Measurements from ENCODE around the gene MYO6.
"Not testable (repeated sequence)": the region's sequence is repeated elsewhere in the genome, so short reads cannot be mapped to it uniquely, and the experiment has no call there.

The MYO6 gene

DNA sequence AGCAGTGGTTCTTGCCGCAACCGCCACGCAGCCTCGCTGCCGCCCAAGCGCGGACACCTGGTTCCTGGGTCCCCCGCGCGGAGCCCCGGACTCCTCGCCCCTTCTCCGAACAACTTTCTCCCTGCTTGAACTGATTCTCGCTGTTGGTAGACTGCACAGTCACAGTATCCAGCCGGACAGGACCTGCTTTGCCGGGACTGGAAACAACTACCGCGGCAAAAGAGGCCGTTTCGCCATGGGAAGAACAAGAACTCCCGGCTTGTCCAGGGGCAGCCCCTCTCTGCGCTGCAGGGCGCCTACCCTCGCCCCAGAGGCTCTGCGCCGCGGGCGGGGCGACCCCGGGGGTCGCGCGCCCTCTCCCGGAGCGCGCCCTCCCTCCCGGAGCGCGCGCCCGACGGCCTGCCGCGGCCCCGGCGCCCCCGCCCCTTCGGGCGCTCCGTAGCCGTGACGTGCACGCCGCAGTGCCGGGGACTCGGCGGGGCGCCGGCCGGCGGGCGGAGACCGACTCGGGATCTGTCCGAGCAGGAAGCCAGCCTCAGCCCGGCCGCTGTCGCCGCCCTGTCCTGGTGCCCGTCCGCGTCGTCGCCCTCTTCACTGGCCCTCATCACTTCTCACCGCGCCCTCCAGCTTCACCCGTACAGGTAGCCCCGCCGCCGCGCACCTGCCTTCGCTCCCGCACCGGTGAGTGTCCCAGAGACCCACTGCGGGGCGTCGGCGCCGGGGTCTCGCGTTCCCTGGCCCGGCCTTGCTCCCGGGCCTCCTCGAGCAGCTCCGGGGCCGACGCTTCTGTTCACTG is at the start of gene MYO6:
Gene MYO6 (plus strand): TSS at position 497 of the 796 bp plus-strand sequence. CDS start 68,309 bp downstream, outside the sequence.
- Histone ChIP-seq H3K36me3 (replicated peaks) (no peaks in the 10 kb centered on the region), H3K4me3 (peak within 1 kb of the TSS; percentile 89), H3K9me3 (no peaks in the 10 kb centered on the region), H3K27me3 (ENCODE audit: low read depth) (no peaks in the 10 kb centered on the region; the same call in 1 of the 2 replicates), H3K4me1 (peaks cover 7% of the 10 kb centered on the region)
- DNase-seq (ENCODE audit: low spot score in 2 of 2): peak; percentile 54 to 79
- in situ Hi-C loops (cut with MboI; ENCODE audit: low sequenced_read_pairs): no loop called here

DNA sequence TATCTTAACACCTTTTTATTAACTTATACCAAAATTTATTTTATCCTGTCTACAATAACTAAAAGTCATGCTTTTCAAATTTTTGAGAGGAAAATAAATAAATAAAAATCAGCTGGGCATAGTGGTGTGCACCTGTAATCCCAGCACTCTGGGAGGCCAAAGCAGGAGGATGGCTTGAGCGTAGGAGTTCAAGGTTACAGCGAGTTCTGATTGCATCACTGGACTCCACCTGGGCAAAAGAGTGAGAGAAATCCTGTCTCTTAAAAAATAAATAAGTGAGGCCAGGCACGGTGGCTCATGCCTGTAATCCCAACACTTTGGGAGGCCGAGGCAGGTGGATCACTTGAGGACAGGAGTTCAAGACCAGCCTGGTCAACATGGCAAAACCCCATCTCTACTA is 40.7 kb upstream of the MYO6 start:
- H3K27me3 ChIP-seq (ENCODE audit: low read depth); H3K4me1 ChIP-seq; H3K9me3 ChIP-seq; DNase-seq (ENCODE audit: low spot score in 2 of 2); H3K4me3 ChIP-seq; in situ Hi-C loops (cut with MboI; ENCODE audit: low sequenced_read_pairs): not testable (repeated sequence)
- H3K36me3 ChIP-seq (replicated peaks): peaks cover 17% of the 10 kb centered on the region

DNA sequence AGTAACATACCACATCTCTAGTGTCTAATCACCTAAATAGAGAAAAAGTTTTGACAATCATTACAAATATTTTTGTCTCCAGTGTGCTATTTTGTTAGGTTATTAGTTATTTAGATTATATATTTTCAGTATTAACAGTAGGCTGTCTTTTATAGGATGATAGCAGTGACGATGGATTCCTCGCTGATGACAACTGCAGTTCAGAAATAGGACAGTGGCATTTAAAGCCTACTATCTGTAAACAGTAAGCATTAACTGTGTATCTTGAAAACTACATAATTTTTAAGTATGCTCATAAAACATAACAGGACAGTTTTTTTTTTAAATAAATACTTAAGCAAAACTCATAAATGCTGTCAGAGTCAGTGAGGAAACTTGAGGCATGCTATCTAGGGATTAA is 37.9 kb upstream of the MYO6 start:
- Histone ChIP-seq H3K4me1 (no peaks in the 10 kb centered on the region), H3K27me3 (ENCODE audit: low read depth) (no peaks in the 10 kb centered on the region), H3K36me3 (replicated peaks) (peaks cover 24% of the 10 kb centered on the region), H3K4me3 (no peak overlapping the region), H3K9me3 (no peaks in the 10 kb centered on the region)
- in situ Hi-C loops (cut with MboI; ENCODE audit: low sequenced_read_pairs): no loop called here
- DNase-seq (ENCODE audit: low spot score in 2 of 2): no peak

DNA sequence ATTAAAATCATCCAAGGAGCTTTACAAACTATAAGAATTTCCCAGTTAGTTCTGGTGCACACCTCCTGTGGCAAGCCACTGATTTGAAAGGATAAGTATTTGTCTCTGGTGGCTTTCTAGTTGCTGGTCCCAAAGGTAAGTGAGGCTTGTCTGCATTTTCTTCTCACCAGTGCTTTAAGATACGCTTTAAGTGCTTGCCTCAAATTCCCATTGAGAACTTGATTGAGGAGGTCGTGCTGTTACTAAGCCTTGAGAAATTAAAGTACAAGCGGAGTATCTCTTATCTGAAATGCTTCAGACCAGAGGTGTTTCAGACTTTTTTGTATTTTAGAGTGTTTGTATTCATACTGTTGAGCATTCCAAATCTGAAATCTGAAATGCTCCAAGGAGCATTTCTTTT is 29.9 kb upstream of the MYO6 start:
- H3K4me1 ChIP-seq: no peaks in the 10 kb centered on the region
- no peak overlapping the region for H3K4me3 ChIP-seq
- DNase-seq (ENCODE audit: low spot score in 2 of 2): no peak
- peaks cover 12% of the 10 kb centered on the region; the same call in 1 of the 2 replicates for H3K36me3 ChIP-seq (replicated peaks)
- no peaks in the 10 kb centered on the region for H3K9me3 ChIP-seq
- in situ Hi-C loops (cut with MboI; ENCODE audit: low sequenced_read_pairs): no loop called here
- H3K27me3 ChIP-seq (ENCODE audit: low read depth): no peaks in the 10 kb centered on the region

DNA sequence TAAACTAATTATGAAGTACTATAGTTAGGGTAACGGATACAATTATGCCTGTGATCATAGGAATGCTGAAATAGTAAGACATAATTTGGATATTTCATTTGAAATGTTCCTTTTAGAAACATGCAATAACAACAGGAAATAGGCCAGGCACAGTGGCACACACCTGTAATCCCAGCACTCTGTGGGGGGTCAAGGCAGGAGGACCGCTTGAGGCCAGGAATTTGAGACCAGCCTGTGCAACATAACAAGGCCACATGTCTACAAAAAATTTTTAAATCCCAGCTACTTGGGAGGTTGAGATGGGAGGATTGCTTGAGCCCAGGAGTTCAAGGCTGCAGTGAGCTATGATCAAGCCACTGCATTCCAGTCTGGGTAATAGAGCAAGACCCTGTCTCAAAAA is 25.7 kb upstream of the MYO6 start:
- no peak for DNase-seq (ENCODE audit: low spot score in 2 of 2)
- H3K27me3 ChIP-seq (ENCODE audit: low read depth): no peaks in the 10 kb centered on the region
- H3K9me3 ChIP-seq: no peaks in the 10 kb centered on the region
- in situ Hi-C loops (cut with MboI; ENCODE audit: low sequenced_read_pairs): no loop called here
- no peaks in the 10 kb centered on the region for H3K36me3 ChIP-seq (replicated peaks)
- no peak overlapping the region for H3K4me3 ChIP-seq
- no peaks in the 10 kb centered on the region for H3K4me1 ChIP-seq

DNA sequence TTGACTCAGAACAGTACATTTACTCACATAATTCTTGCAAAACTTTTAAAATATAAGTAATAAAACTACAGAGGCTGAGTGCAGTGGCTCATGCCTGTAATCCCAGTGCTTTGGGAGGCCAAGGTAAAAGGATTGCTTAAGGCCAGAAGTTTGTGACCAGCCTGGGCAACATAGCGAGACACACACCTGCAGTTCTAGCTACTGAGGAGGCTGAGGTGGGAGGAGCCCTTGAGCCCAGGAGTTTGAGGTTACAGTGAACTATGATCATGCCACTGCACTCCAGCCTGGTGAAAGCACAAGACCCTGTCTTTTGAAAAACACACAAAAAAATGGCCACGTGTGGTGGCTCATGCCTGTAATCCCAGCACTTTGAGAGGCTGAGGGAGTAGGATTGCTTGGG is 21.8 kb upstream of the MYO6 start:
- Histone ChIP-seq H3K4me3 (no peak overlapping the region), H3K27me3 (ENCODE audit: low read depth) (no peaks in the 10 kb centered on the region), H3K9me3 (no peaks in the 10 kb centered on the region), H3K36me3 (replicated peaks) (no peaks in the 10 kb centered on the region), H3K4me1 (no peaks in the 10 kb centered on the region)
- DNase-seq (ENCODE audit: low spot score in 2 of 2): no peak
- in situ Hi-C loops (cut with MboI; ENCODE audit: low sequenced_read_pairs): no loop called here

GRCh38 chr6:75731029-75731428 is 18.0 kb upstream of the MYO6 start:
- H3K27me3 ChIP-seq (ENCODE audit: low read depth); H3K36me3 ChIP-seq (replicated peaks); in situ Hi-C loops (cut with MboI; ENCODE audit: low sequenced_read_pairs); H3K9me3 ChIP-seq; H3K4me3 ChIP-seq; H3K4me1 ChIP-seq; DNase-seq (ENCODE audit: low spot score in 2 of 2): not testable (repeated sequence)

DNA sequence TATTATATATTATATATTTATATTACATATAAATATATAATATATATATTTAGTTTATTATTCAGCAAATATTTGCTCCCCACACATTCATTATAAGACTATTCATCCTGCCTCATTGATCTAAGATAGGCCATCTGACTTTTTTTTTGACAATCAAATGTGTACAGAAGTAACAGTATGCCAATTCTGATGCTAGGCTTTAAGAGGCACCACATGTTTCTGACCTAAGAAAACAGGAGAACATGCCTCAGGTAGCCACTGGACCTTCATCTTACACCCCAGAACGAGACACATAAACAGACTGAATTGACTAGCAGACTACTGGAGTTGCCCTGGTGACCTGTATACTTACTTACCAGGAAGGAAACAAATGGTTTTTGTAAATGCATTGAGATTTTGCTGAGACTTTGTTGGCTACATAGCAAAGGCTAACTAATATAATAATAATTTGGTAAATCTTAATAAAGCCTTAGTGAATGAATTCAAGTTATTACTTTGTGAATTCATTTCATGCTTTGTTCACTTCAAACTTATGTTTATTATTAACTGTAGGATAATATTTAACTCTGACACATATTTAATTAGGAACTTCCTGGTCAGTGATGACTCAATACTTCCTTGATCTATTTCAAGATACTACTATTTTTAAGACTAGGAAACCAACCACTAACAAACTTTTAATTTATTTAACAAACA is 13.4 kb upstream of the MYO6 start:
- in situ Hi-C loops (cut with MboI; ENCODE audit: low sequenced_read_pairs): no loop called here
- no peak for DNase-seq (ENCODE audit: low spot score in 2 of 2)
- Histone ChIP-seq H3K9me3 (no peaks in the 10 kb centered on the region), H3K27me3 (ENCODE audit: low read depth) (no peaks in the 10 kb centered on the region), H3K4me1 (no peaks in the 10 kb centered on the region), H3K36me3 (replicated peaks) (no peaks in the 10 kb centered on the region), H3K4me3 (no peak overlapping the region)

DNA sequence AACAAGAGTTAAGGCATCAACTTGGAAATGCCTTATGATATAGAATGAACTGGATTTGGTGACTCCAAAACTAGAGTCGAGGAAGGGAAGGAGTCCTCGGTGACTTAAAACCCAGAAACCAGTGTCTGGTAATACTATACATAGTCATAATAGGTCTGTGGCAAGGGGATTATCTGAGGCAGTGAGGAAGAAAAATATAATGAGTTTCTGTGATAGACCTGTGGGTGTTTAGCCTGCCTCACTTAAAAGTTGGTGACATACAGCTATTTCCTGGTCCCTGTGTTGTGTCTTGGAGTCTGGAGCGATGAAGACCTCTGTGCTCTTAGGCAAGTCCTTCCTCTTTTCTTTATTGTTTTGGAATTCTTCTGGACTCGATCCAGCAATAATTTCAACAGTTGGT is 5.1 kb upstream of the MYO6 start:
- Histone ChIP-seq H3K36me3 (replicated peaks) (no peaks in the 10 kb centered on the region), H3K9me3 (no peaks in the 10 kb centered on the region), H3K4me1 (peaks cover 5% of the 10 kb centered on the region), H3K4me3 (no peak overlapping the region), H3K27me3 (ENCODE audit: low read depth) (no peaks in the 10 kb centered on the region)
- in situ Hi-C loops (cut with MboI; ENCODE audit: low sequenced_read_pairs): no loop called here
- DNase-seq (ENCODE audit: low spot score in 2 of 2): no peak

DNA sequence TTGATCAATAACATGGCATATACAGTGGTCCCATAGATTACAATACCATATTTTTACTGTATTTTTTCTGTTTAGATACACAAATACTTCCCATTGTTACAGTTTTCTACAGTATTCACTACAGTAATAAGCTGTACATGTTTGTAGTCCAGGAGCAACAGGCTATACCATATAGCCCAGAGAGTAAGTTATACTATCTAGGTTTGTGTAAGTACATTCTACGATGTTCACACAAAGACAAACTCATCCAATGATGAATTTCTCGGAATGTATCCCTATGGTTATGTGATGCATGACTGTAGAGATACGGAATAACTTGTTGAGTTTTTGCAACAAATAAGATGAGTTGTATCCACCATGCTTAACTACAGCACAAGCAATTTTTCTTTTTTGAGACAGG is 3.6 kb upstream of the MYO6 start:
- no peaks in the 10 kb centered on the region for H3K9me3 ChIP-seq
- peaks cover 7% of the 10 kb centered on the region for H3K4me1 ChIP-seq
- in situ Hi-C loops (cut with MboI; ENCODE audit: low sequenced_read_pairs): no loop called here
- no peaks in the 10 kb centered on the region; the same call in 1 of the 2 replicates for H3K27me3 ChIP-seq (ENCODE audit: low read depth)
- DNase-seq (ENCODE audit: low spot score in 2 of 2): no peak
- no peaks in the 10 kb centered on the region for H3K36me3 ChIP-seq (replicated peaks)
- H3K4me3 ChIP-seq: no peak overlapping the region

DNA sequence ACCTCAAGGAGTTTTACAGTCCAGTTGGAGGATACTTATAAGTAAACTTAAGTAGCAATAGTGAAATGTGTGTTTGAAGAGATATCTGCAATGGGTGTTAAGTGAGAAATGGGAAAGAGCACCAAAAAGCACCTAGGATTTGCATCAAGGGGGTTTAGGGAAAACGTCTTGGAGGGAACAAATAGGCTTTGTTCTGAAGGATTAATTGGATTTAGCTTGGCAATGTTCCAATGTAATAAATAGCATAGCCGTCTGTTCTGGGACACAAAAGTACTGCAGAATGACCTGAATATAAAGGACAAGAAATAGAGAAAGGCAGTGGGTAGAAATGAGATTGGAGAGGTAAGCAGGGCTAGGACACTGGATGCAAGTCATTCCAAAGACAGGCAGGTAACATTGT is 2.8 kb upstream of the MYO6 start:
- no peaks in the 10 kb centered on the region for H3K36me3 ChIP-seq (replicated peaks)
- DNase-seq (ENCODE audit: low spot score in 2 of 2): peak in 1 of 2 experiments; percentile 47
- H3K4me1 ChIP-seq: peaks cover 7% of the 10 kb centered on the region
- H3K27me3 ChIP-seq (ENCODE audit: low read depth): no peaks in the 10 kb centered on the region; the same call in 1 of the 2 replicates
- no peak overlapping the region for H3K4me3 ChIP-seq
- no peaks in the 10 kb centered on the region for H3K9me3 ChIP-seq
- in situ Hi-C loops (cut with MboI; ENCODE audit: low sequenced_read_pairs): no loop called here

DNA sequence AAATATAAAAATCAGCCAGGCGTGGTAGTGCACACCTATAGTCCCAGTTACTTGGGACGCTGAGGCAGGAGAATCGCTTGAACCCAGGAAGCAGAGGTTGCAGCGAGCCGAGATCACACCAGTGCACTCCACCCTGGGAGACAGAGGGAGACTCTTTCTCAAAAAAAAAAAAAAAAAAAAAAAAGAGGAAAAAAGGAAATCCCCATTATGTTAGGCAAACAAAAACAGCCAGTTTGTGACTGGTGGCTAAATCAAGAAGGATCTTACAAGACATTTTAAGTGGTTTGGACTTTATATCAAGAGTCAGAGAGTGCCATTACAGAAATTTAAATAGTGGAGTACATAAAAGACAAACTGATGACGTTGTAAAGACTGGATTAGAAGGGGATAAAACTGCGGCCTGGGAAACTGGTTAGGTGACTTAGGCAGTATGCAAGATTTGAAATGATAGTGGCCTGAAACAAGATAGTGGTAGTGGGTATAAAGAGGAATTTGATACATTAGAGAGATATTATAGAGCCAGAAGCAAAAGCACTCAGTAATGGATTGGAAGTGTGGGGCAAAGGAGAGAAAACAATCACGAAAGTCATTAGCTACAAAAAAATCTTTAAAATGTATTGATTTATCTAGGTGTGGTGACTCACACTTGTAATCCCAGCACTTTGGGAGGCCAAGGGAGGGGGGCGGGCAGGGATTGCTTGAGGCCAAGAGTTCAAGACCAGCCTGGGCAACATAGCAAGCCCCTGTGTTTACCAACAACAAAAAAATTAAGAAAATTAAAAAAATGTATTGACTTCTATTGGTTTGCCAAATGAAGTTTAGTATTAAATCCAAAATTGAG is 1.7 kb upstream of the MYO6 start:
- no peak for DNase-seq (ENCODE audit: low spot score in 2 of 2)
- Histone ChIP-seq H3K4me3 (no peak overlapping the region), H3K36me3 (replicated peaks) (no peaks in the 10 kb centered on the region), H3K27me3 (ENCODE audit: low read depth) (no peaks in the 10 kb centered on the region; the same call in 1 of the 2 replicates), H3K9me3 (no peaks in the 10 kb centered on the region), H3K4me1 (peaks cover 7% of the 10 kb centered on the region)
- in situ Hi-C loops (cut with MboI; ENCODE audit: low sequenced_read_pairs): no loop called here

DNA sequence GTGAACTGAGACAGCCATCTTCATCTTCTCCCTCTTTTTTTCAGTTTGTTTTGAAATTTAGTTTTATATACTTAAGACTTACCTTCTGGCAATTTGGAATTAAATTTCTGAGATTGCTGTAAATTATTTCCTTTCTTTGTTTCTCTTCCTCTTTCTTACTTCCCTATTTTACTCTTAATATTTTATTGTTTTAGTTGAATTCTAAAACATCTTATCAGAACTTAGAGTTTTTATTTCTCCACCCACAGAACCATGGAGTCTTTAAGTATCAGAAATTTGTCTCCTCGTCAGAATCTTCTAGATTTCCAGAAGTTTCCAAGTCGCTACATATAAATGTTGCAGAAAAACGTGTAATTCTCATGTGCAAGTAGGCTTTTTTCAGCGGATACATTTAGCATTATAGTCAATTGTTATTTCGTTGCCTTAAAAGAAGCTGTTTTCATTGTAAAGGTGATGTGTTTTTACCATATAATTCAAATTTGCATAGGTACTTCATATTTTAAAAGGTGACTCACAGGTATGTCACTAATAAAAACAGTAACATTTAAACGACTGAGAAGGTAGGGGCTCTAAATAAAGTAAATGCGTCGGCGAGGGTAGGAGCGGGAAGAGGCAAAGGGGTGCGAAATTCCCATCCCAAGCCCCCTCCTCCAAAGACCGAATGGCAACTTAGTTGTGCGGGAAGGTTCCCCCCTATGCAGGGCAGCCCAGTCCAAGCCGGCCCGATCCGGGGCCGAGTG is 866 bp upstream of the MYO6 start:
- H3K4me3 ChIP-seq: peak overlapping the region; percentile 89
- no peaks in the 10 kb centered on the region for H3K9me3 ChIP-seq
- H3K27me3 ChIP-seq (ENCODE audit: low read depth): no peaks in the 10 kb centered on the region; the same call in 1 of the 2 replicates
- no peak for DNase-seq (ENCODE audit: low spot score in 2 of 2)
- in situ Hi-C loops (cut with MboI; ENCODE audit: low sequenced_read_pairs): no loop called here
- no peaks in the 10 kb centered on the region for H3K36me3 ChIP-seq (replicated peaks)
- peaks cover 7% of the 10 kb centered on the region for H3K4me1 ChIP-seq

Measured in HAP-1 (cell line).